ENCODE results near the gene SEMA4B.
"Not testable (repeated sequence)": the region's sequence is repeated elsewhere in the genome, so short reads cannot be mapped to it uniquely, and the experiment has no call there.

The SEMA4B gene

GRCh38 chr15:90181776-90182175 is 19.4 kb upstream of the SEMA4B start:
- H3K4me3 ChIP-seq (ENCODE audit: low read depth, low read length), result no peak overlapping the region

GRCh38 chr15:90184119-90184785 is 16.9 kb upstream of the SEMA4B start:
- peak overlapping the region; percentile 35 for H3K4me3 ChIP-seq (ENCODE audit: low read depth, low read length)

GRCh38 chr15:90184786-90185704 is 16.1 kb upstream of the SEMA4B start:
- H3K4me3 ChIP-seq (ENCODE audit: low read depth, low read length), result peak overlapping the region; percentile 60

DNA sequence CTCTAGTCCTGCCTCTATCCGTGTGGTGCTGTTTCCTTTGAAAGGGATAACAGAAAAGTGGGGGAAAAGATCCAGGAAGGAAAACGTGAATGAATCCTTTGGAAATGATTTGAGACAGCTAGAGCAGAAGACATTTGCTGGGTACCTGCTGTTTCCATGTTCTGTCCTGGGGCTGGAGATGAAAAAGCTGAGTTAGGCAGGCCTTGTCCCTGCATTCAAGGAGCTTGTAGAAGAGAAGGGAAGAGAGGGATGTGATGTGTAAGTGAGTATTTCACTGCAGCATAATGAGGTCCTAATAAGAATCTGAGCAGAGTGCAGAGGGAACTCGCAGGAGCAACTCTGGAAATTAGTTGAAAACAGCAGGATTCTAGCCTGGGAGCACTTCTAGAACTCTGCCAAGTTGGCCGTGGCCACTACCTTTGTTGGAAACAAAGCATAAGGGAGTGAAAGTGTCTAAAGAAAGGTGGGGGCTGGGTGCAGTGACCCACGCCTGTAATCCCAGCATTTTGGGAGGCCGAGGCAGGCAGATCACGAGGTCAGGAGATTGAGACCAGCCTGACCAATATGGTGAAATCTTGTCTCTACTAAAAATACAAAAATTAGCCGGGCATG is 13.8 kb upstream of the SEMA4B start:
- no peak overlapping the region for H3K4me3 ChIP-seq (ENCODE audit: low read depth, low read length)

- not testable (repeated sequence) for H3K4me3 ChIP-seq (ENCODE audit: low read depth, low read length)
Observed at GRCh38 chr15:90188065-90188464, 13.1 kb upstream of the SEMA4B start.

GRCh38 chr15:90188914-90189748 is 12.0 kb upstream of the SEMA4B start:
- H3K4me3 ChIP-seq (ENCODE audit: low read depth, low read length), result no peak overlapping the region

DNA sequence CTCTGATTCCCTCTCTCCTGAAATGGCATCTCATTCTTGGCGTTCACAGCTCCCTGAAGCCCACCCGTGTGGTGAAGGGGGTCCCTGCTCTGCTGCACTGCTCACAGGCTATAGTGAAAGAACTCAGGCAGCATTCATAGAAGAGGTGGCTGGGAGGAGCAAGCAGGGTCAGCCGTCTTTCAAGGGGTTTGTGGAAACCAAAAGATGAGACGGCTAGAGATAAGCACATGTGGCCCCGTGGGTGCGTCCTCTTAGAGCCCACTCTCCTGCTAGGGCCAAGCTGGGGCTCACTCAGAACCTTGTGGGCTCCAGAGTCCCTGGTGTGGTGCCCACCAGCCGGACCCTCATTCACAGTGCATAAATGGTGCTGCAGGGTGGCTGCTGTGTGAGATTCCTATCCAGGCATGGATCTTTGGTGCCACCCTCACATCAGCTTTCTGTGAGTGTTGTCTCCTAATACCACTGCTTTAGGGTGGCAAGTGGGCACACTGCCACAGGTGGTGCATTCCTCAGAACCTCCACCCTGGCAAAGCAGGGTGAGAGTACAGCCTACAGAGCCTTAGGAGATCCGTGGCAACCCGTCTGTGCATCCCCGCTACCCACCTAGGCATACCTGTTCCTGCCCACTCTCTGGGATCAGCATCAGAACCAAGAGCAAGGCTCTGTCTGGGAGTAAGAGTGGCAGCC is 11.2 kb upstream of the SEMA4B start:
- no peak overlapping the region for H3K4me3 ChIP-seq (ENCODE audit: low read depth, low read length)

DNA sequence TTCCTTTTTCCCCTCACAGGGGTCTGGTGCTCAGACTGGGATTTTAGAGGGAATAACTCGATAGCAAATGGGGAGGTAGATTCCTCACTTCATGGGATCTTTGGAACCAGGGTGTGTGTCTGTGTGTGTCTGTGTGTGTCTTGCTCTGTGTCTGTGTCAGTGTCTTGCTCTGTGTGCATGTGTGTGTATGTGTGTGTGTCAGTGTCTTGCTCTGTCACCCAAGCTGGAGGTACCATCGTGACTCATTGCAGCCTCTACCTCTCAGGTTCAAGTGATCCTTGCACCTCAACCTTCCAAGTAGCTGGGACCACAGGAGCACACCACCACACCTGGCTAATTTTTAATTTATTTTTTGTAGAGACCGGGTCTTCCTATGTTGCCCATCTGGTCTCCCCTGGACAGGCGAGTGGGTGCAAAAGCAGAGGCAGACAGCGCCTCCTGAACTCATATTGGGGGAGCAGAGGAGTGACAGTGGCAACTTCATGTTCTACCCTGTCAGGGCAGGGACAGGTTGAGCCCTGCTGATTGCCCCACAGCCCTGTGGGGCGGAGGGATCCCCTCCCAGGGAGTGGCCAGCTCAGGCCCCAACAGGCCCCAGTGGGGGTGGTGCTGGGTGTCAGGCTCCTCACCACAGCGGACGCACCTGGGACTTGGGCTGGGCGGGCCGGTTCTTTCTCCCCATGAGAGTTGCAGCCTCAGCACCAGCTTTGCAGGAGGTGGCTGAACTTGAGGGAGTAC is 10.4 kb upstream of the SEMA4B start:
- no peak overlapping the region for H3K4me3 ChIP-seq (ENCODE audit: low read depth, low read length)

- H3K4me3 ChIP-seq (ENCODE audit: low read depth, low read length), result no peak overlapping the region
Observed at GRCh38 chr15:90191344-90191687, 9.8 kb upstream of the SEMA4B start.

DNA sequence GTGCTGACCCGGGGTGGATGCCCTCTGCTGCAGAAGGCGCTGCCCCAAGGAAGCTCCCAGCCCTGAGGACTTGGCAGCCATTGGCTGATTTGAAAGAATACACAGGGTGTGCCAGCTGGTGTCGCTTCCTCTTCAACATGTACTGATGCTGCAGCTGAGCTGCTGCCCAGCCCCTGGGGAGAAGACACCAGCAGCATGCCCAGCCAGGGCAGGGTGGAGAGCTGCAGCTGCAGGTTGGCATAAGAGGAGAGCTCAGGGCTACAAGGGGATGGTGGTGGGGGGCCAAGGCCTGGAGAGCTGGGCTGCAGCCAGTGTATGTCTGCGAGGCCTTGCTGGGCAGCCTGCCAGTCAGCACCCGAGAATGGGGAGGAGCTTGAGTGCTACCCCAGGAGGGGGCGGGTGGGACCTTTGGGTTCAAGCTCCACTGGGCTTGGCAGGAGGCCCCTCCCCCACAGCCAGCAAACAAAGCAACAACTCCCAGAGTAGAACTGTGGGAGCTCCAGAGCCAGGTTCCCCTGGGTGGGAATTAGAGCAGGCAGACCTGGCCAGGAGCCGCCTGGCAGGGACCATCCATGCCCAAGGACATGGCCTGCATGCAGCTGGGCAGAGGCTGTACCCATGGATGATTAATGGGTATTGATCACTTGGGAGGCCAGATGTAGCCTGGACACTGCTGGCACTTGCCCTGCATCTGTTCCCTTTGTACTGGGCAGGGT is 9.2 kb upstream of the SEMA4B start:
- H3K4me3 ChIP-seq (ENCODE audit: low read depth, low read length), result no peak overlapping the region

GRCh38 chr15:90192961-90193786 is 8.0 kb upstream of the SEMA4B start:
- H3K4me3 ChIP-seq (ENCODE audit: low read depth, low read length), result no peak overlapping the region

GRCh38 chr15:90194655-90195054 is 6.5 kb upstream of the SEMA4B start:
- no peak overlapping the region for H3K4me3 ChIP-seq (ENCODE audit: low read depth, low read length)

DNA sequence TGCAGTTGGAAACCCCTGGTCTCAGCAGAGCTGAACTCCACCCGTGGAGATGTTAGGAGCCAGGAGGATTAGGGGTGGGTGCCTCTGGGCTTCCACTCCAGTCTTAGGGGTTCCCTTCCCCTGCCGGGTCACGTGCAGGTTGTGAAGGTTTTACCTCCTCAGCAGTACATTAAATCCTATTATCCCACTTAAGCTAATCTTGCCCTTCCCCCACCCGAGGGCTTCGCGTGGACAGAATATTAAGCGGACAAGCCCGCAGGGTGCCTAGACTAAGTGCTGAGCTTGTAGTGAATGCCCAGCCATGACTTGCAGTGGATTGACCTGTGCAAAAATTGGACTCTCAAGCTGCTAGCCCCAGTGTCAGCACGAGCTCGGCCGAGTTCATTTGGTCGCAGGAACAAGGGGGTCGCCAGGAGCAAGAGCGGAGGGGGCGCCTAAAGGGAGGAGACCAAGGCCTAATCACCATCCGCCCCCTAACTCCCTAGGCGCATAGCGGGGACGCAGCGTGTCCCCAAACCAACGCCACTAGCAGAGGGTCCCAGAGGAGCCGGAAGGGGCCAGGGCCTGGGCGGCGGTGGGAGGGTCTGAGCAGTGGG is 498 bp upstream of the SEMA4B start:
- H3K4me3 ChIP-seq (ENCODE audit: low read depth, low read length), result peak overlapping the region; percentile 69

GRCh38 chr15:90201944-90202375 is 830 bp downstream of the SEMA4B start:
- H3K4me3 ChIP-seq (ENCODE audit: low read depth, low read length), result peak overlapping the region; percentile 69

DNA sequence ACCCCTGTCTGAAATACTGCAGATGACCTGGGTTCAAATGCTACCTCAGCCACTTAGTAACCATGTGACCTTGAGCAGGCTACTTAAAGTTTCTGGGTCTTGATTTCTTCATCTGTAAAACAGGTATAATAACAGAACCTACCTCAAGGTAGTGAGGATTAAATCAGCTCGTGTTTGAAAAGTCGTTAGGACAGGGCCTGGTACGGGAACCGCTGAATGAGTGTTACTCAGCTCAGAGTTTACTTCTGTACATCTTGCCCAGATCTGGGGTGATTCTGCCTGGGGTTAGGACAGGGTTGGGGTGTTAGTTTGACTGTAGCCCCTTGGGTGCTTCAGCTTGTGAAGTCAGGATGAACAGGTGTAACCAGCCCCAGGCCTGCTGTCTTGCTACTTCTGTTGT is 1.8 kb downstream of the SEMA4B start:
- H3K4me3 ChIP-seq (ENCODE audit: low read depth, low read length), result no peak overlapping the region

DNA sequence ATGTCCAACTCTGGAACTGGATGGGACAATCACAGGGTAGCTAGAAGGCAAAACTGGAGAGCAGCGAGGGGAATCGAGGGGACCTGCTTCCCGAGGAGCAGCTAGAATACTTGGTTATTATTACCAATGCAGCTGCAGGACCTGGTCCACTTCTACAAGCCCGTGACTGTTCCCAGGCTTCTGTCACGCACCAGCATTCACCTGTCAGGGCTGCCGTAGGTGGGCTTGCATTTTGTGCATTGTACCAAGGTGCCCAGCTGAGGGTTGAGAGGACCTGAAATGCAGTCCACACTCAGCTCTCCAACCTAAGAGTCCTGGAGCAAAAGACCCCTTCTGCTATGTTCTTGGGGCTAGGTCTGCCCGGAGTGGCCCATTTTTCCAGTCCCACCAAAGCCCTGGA is 2.3 kb downstream of the SEMA4B start:
- no peak overlapping the region for H3K4me3 ChIP-seq (ENCODE audit: low read depth, low read length)

DNA sequence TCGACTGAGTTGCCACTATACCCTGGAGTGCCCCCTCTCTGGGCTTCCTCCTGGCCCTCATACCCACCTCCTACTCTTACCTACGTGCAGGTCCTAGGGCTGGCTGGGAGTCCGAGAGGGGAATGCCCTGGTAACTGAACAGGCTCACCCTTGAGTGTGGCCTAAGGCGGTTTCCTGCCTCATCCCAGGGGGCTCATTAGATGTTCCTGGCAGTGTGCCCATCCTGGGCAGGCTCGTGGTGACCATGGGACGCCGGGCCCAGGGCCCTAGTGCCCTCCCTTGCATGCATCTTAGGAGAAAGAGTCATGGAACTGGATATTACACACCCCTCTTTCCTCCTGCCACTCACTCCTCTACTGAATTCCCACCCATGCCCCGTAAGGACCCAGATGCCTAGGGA is 2.8 kb downstream of the SEMA4B start:
- H3K4me3 ChIP-seq (ENCODE audit: low read depth, low read length), result no peak overlapping the region

Data from iPS-11a (cell line).